Measurements from ENCODE around the gene APOC3. TPM values are rescaled to one million over a fixed set of nuclear protein-coding genes. Genes with fewer than 3 reads are reported as not detected.
A peak's percentile ranks its signal among the peaks of the same experiment; 100 is the strongest.

The APOC3 gene
- total and polyA plus RNA-seq, 10 of the 15 experiments (the other 5 are each of a cell fraction or from before 2014, with no cell fraction given), result 1.9 TPM; not detected in 9

DNA sequence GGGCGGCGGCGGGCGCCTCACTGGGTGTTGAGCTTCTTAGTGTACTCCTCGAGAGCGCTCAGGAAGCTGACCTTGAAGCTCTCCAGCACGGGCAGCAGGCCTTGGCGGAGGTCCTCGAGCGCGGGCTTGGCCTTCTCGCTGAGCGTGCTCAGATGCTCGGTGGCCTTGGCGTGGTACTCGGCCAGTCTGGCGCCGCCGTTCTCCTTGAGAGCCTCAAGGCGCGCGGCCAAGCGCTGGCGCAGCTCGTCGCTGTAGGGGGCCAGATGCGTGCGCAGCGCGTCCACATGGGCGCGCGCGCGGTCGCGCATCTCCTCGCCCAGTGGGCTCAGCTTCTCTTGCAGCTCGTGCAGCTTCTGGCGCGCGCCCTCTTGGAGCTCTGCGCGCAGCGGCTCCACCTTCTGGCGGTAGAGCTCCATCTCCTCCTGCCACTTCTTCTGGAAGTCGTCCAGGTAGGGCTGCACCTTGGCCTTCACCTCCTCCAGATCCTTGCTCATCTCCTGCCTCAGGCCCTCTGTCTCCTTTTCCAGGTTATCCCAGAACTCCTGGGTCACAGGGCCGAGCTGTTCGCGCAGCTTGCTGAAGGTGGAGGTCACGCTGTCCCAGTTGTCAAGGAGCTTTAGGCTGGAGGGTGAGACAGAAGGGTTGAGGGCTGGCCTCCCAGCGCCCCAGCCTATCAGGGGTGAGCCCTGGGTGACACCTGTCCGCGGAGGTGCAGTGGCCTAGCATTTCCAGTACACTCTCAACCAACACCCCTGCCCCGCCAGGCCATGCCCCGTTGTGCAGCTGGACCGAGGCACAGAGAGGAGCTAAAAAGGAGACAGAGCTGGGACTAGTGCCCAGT, 6.3 kb downstream of the APOC3 start:
- Histone ChIP-seq H2AFZ (ENCODE audit: control insufficient read depth, low read depth, low read length) (peak overlapping the region; percentile 88), H3K36me3 (ENCODE audit: control insufficient read depth in 2 of 2, insufficient read depth in 2 of 2, low read length in 1 of 2) (no peaks in the 10 kb centered on the region), H3K9ac (ENCODE audit: control insufficient read depth, insufficient read depth, low read length) (peak overlapping the region; percentile 65), H3K27ac (ENCODE audit: control insufficient read depth, insufficient read depth) (peak overlapping the region; percentile 20; the same call in 1 of the 2 replicates), H3K79me2 (ENCODE audit: control insufficient read depth, insufficient read depth, low read length) (no peaks in the 10 kb centered on the region), H3K4me2 (ENCODE audit: control insufficient read depth, insufficient read depth) (peak overlapping the region; percentile 17), H3K4me1 (ENCODE audit: control insufficient read depth, insufficient read depth, low read length) (peaks cover 8% of the 10 kb centered on the region; the same call in 1 of the 2 replicates), H3K9me3 (replicated peaks; ENCODE audit: control insufficient read depth, insufficient read depth, low read length) (no peaks in the 10 kb centered on the region), H4K20me1 (ENCODE audit: control insufficient read depth, insufficient read depth) (no peaks in the 10 kb centered on the region), H3K4me3 (peak overlapping the region; percentile 52; the same call in 1 of the 2 replicates), H3K27me3 (replicated peaks in 1 of 2; ENCODE audit: control insufficient read depth in 2 of 2, insufficient read depth in 2 of 2, low read length in 1 of 2) (no peaks in the 10 kb centered on the region)
- ChIA-PET CTCF (interaction anchor here (0.6 to 7.3 kb wide), 50 partner anchors 9 to 487 kb away, joined by 3 to 183 read pairs (median 4); partner anchors contain the start of genes APOA4, APOA5, BUD13 and PAFAH1B2), POLR2A (interaction anchor here (0.8 to 3.0 kb wide), 9 partner anchors 15 to 396 kb away, joined by 3 to 10 read pairs (median 4); partner anchors contain the start of genes APOA5 and PCSK7), SMC1A (ENCODE audit: uncharacterized antibody, unreplicated experiment) (interaction anchor here (0.6 to 2.8 kb wide), 23 partner anchors 12 to 395 kb away, joined by 3 to 42 read pairs (median 4); partner anchors contain the start of genes APOA5 and ZPR1), RAD21 (ENCODE audit: unreplicated experiment) (interaction anchor here (0.6 to 2.7 kb wide), 24 partner anchors 15 to 335 kb away, joined by 3 to 56 read pairs (median 4); partner anchors contain the start of genes APOA5, PAFAH1B2 and ZPR1)
- DNase-seq (ENCODE audit: low read depth, low spot score) (peak; percentile 57), FAIRE-seq (peak; percentile 76), ATAC-seq (peak; percentile 94)
- no TSS peak for BruUV-seq (replicated peaks)
- WGBS (ENCODE audit: insufficient coverage, insufficient replicate concordance, low lambda C conversion rate, missing lambda C conversion rate), result 12% methylated on average over 57 of the region's 57 CpGs
- in situ Hi-C loops (cut with MboI) (no loop called here), intact Hi-C loops (cut with micrococcal nuclease; ENCODE audit: unreplicated experiment) (loop anchor here (1.0 to 5.0 kb wide), 4 partner anchors 45 to 391 kb away; partner anchors contain the start of gene APOA5)
- TF ChIP-seq NR2C1 (IDR thresholded peaks at IDR 0.05) (no peak), CREM (IDR thresholded peaks at IDR 0.05; ENCODE audit: low read depth) (0 out of 2 replicates have a peak, but pooled peaks have one; percentile 31), SMC3 (IDR thresholded peaks at IDR 0.05; ENCODE audit: borderline replicate concordance, low read length) (peak; percentile 64), IRF4 (IDR thresholded peaks at IDR 0.05; ENCODE audit: low read depth, low read length) (0 out of 2 replicates have a peak, but pooled peaks have one; percentile 35), POLR2AphosphoS5 (IDR thresholded peaks at IDR 0.05; ENCODE audit: low read length) (peak; percentile 56; the same call in 1 of the 2 replicates), BACH1 (IDR thresholded peaks at IDR 0.05; ENCODE audit: borderline replicate concordance) (peak; percentile 42; the same call in 1 of the 2 replicates), CEBPB (IDR thresholded peaks at IDR 0.05; ENCODE audit: borderline replicate concordance in 1 of 2, low read depth in 2 of 2, low read length in 2 of 2) (no peak), RELA (IDR thresholded peaks at IDR 0.05; ENCODE audit: borderline replicate concordance, partially characterized antibody) (peak; percentile 15), TCF12 (IDR thresholded peaks at IDR 0.05; ENCODE audit: low read depth, low read length) (0 out of 2 replicates have a peak, but pooled peaks have one; percentile 32), HDGF (IDR thresholded peaks at IDR 0.05) (peak; percentile 82; the same call in 1 of the 2 replicates), ZZZ3 (IDR thresholded peaks at IDR 0.05; ENCODE audit: control insufficient read depth, insufficient read length, low read depth) (no peak), YY1 (IDR thresholded peaks at IDR 0.05; ENCODE audit: low read depth, low read length) (peak; percentile 37; the same call in 1 of the 2 replicates), SP1 (IDR thresholded peaks at IDR 0.05; ENCODE audit: low read depth, low read length) (peak; percentile 37), SUPT20H (IDR thresholded peaks at IDR 0.05; ENCODE audit: borderline replicate concordance, control insufficient read depth, low read depth, low read length) (no peak), BHLHE40 (IDR thresholded peaks at IDR 0.05; ENCODE audit: borderline replicate concordance in 1 of 2, low read depth in 2 of 2, low read length in 1 of 2) (peak; percentile 77 to 92), PBX3 (IDR thresholded peaks at IDR 0.05; ENCODE audit: insufficient replicate concordance, low read depth, low read length) (no peak)
- TF ChIP-seq, protein P1, sequence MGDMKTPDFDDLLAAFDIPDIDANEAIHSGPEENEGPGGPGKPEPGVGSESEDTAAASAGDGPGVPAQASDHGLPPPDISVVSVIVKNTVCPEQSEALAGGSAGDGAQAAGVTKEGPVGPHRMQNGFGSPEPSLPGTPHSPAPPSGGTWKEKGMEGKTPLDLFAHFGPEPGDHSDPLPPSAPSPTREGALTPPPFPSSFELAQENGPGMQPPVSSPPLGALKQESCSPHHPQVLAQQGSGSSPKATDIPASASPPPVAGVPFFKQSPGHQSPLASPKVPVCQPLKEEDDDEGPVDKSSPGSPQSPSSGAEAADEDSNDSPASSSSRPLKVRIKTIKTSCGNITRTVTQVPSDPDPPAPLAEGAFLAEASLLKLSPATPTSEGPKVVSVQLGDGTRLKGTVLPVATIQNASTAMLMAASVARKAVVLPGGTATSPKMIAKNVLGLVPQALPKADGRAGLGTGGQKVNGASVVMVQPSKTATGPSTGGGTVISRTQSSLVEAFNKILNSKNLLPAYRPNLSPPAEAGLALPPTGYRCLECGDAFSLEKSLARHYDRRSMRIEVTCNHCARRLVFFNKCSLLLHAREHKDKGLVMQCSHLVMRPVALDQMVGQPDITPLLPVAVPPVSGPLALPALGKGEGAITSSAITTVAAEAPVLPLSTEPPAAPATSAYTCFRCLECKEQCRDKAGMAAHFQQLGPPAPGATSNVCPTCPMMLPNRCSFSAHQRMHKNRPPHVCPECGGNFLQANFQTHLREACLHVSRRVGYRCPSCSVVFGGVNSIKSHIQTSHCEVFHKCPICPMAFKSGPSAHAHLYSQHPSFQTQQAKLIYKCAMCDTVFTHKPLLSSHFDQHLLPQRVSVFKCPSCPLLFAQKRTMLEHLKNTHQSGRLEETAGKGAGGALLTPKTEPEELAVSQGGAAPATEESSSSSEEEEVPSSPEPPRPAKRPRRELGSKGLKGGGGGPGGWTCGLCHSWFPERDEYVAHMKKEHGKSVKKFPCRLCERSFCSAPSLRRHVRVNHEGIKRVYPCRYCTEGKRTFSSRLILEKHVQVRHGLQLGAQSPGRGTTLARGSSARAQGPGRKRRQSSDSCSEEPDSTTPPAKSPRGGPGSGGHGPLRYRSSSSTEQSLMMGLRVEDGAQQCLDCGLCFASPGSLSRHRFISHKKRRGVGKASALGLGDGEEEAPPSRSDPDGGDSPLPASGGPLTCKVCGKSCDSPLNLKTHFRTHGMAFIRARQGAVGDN (IDR thresholded peaks at IDR 0.05), result peak; percentile 74
